H9 (cell line): Measurements from ENCODE around the gene F11R. TPM values are rescaled to one million over a fixed set of nuclear protein-coding genes. Genes with fewer than 3 reads are reported as not detected.
A peak's percentile ranks its signal among the peaks of the same experiment; 100 is the strongest.

ENCODE experiments used
- DNase-seq: peaks from one replicate; pipeline ENCODE4 v3.0.0-alpha.2; 2017
- H2AFZ ChIP-seq: one replicate; pipeline ENCODE4 v1.6.1; 2013; ENCODE audit warnings: mild to moderate bottlenecking, low read length, control low read depth, moderate library complexity
- H2AK5ac ChIP-seq: 2 replicates; pipeline ENCODE4 v1.6.1; 2013; ENCODE audit warnings: low read length, control low read depth, mixed read lengths; ENCODE audit not compliant: insufficient read length
- H2BK120ac ChIP-seq: one replicate; pipeline ENCODE4 v1.6.1; 2013; ENCODE audit warnings: low read depth, mild to moderate bottlenecking, low read length, control low read depth, inconsistent platforms; ENCODE audit not compliant: poor library complexity, severe bottlenecking
- H2BK12ac ChIP-seq: 2 replicates; pipeline ENCODE4 v1.6.1; 2013; ENCODE audit warnings: low read length, control low read depth, mixed read lengths, low read depth; ENCODE audit not compliant: insufficient read length
- H2BK15ac ChIP-seq: 2 replicates; pipeline ENCODE4 v1.6.1; 2013; ENCODE audit warnings: low read depth, low read length, control low read depth
- H2BK20ac ChIP-seq: one replicate; pipeline ENCODE4 v1.6.1; 2013; ENCODE audit warnings: low read depth, mild to moderate bottlenecking, low read length, control low read depth, inconsistent platforms; ENCODE audit not compliant: poor library complexity, severe bottlenecking
- H2BK5ac ChIP-seq: 2 replicates; pipeline ENCODE4 v1.6.1; 2013; ENCODE audit warnings: low read length, control low read depth, mixed read lengths; ENCODE audit not compliant: insufficient read length
- H3K14ac ChIP-seq: 2 replicates; pipeline ENCODE4 v1.6.1; 2013; ENCODE audit warnings: low read length, control low read depth; ENCODE audit not compliant: insufficient read depth
- H3K18ac ChIP-seq: 2 replicates; pipeline ENCODE4 v1.6.1; 2013; ENCODE audit warnings: low read depth, mild to moderate bottlenecking, mixed read lengths, low read length, control low read depth; ENCODE audit not compliant: insufficient read length
- H3K23ac ChIP-seq: 2 replicates; pipeline ENCODE4 v1.6.1; 2013; ENCODE audit warnings: low read length, control low read depth, mixed read lengths, low read depth; ENCODE audit not compliant: insufficient read length
- H3K23me2 ChIP-seq: 2 replicates; pipeline ENCODE4 v1.6.1; 2013; ENCODE audit warnings: low read depth, mild to moderate bottlenecking, mixed read lengths, low read length, control low read depth; ENCODE audit not compliant: insufficient read length, poor library complexity, severe bottlenecking
- H3K27ac ChIP-seq: 2 replicates; pipeline ENCODE4 v1.5.1; 2013; ENCODE audit warnings: low read length, control low read depth, mixed read lengths, low read depth; ENCODE audit not compliant: insufficient read length
- H3K27me3 ChIP-seq: 2 replicates; pipeline ENCODE4 v1.6.1; 2013; ENCODE audit warnings: low read length, control low read depth, inconsistent platforms; ENCODE audit not compliant: insufficient read depth
- H3K4ac ChIP-seq: 2 replicates; pipeline ENCODE4 v1.6.1; 2013; ENCODE audit warnings: low read depth, mild to moderate bottlenecking, control low read depth, inconsistent platforms, low read length, moderate library complexity
- H3K4me1 ChIP-seq: 2 replicates; pipeline ENCODE4 v1.6.1; 2013; ENCODE audit warnings: low read length, control low read depth, inconsistent platforms; ENCODE audit not compliant: insufficient read depth
- H3K4me2 ChIP-seq: 2 replicates; pipeline ENCODE4 v1.6.1; 2013; ENCODE audit warnings: low read length, control low read depth, mixed read lengths; ENCODE audit not compliant: insufficient read length, insufficient read depth
- H3K56ac ChIP-seq: 2 replicates; pipeline ENCODE4 v1.6.1; 2013; ENCODE audit warnings: low read depth, mild to moderate bottlenecking, mixed read lengths, low read length, control low read depth; ENCODE audit not compliant: insufficient read length
- H3K79me1 ChIP-seq: 2 replicates; pipeline ENCODE4 v1.6.1; 2013; ENCODE audit warnings: low read depth, mild to moderate bottlenecking, moderate library complexity, low read length, control low read depth, inconsistent platforms; ENCODE audit not compliant: insufficient read depth, poor library complexity, severe bottlenecking
- H3K79me2 ChIP-seq: 2 replicates; pipeline ENCODE4 v1.6.1; 2013; ENCODE audit warnings: low read length, control low read depth, inconsistent platforms; ENCODE audit not compliant: insufficient read depth
- H3K9ac ChIP-seq: 2 replicates; pipeline ENCODE4 v1.6.1; 2013; ENCODE audit warnings: low read length, control low read depth, mixed read lengths; ENCODE audit not compliant: insufficient read length; ENCODE audit errors: extremely low read depth
- H3K9me3 ChIP-seq: one replicate; pipeline ENCODE4 v1.6.1; 2013; ENCODE audit warnings: low read depth, low read length, inconsistent platforms; ENCODE audit not compliant: control insufficient read depth
- H3T11ph ChIP-seq: one replicate; pipeline ENCODE4 v1.6.1; 2013; ENCODE audit warnings: mild to moderate bottlenecking, low read length, control low read depth, inconsistent platforms
- H4K20me1 ChIP-seq: one replicate; pipeline ENCODE4 v1.6.1; 2013; ENCODE audit not compliant: control insufficient read depth, insufficient read length, insufficient read depth
- H4K5ac ChIP-seq: 2 replicates; pipeline ENCODE4 v1.6.1; 2013; ENCODE audit warnings: low read depth, mild to moderate bottlenecking, mixed read lengths, low read length, control low read depth; ENCODE audit not compliant: insufficient read length
- H4K8ac ChIP-seq: replicated peaks from 2 replicates; pipeline ENCODE4 v1.6.1; 2013; ENCODE audit warnings: low read length, control low read depth, mixed read lengths, low read depth; ENCODE audit not compliant: insufficient read length
- H4K91ac ChIP-seq: 2 replicates; pipeline ENCODE4 v1.6.1; 2013; ENCODE audit warnings: low read depth, mild to moderate bottlenecking, moderate library complexity, mixed read lengths, low read length, control low read depth; ENCODE audit not compliant: insufficient read length
- H3K27ac Mint-ChIP-seq, 3 experiments: 2 replicates in 2 of 3; 3 replicates in 1 of 3; pipeline ENCODE4 v1.8.0; 2020 to 2021; ENCODE audit warnings: mixed read lengths in 3 of 3, mild to moderate bottlenecking in 1 of 3, moderate library complexity in 1 of 3
- H3K27me3 Mint-ChIP-seq: 2 replicates; pipeline ENCODE4 v1.8.0; 2021; ENCODE audit warnings: low read depth, mild to moderate bottlenecking, moderate library complexity, mixed read lengths
- H3K36me3 Mint-ChIP-seq, 3 experiments: 2 replicates in 2 of 3; 3 replicates in 1 of 3; pipeline ENCODE4 v1.8.0; 2020 to 2021; ENCODE audit warnings: low read depth in 3 of 3, mixed read lengths in 3 of 3; ENCODE audit not compliant: insufficient read depth in 1 of 3
- H3K4me1 Mint-ChIP-seq, 2 experiments: 2 replicates each; pipeline ENCODE4 v1.8.0; 2020; ENCODE audit warnings: mixed read lengths in 2 of 2
- H3K4me3 Mint-ChIP-seq, 2 experiments: 2 replicates in 1 of 2; 3 replicates in 1 of 2; pipeline ENCODE4 v1.8.0; 2020 to 2021; ENCODE audit warnings: mild to moderate bottlenecking in 2 of 2, mixed read lengths in 2 of 2, moderate library complexity in 1 of 2
- H3K9me3 Mint-ChIP-seq, 2 experiments: 2 replicates in 1 of 2; 3 replicates in 1 of 2; pipeline ENCODE4 v1.8.0; 2020; ENCODE audit warnings: mild to moderate bottlenecking in 2 of 2, mixed read lengths in 2 of 2, moderate library complexity in 1 of 2
- CTCF ChIP-seq: fragments of 200-600 bp; sonication (generic); conservative IDR thresholded peaks from 3 replicates; pipeline ENCODE4 v1.8.0; 2021; ENCODE audit warnings: antibody characterized with exemption, mild to moderate bottlenecking
- WGBS: extraction: QIAGEN DNeasy Blood & Tissue Kit; methylation state at CpG from one replicate; pipeline ENCODE4 v1.1.7; 2013; ENCODE audit warnings: missing lambda C conversion rate, low lambda C conversion rate, mixed read lengths; ENCODE audit not compliant: insufficient read length; ENCODE audit errors: extremely low coverage; 5-methylcytosine and 5-hydroxymethylcytosine counted together
- total RNA-seq: library from RNA; stranded (reverse); gene quantifications from 2 replicates; pipeline ENCODE4 v1.2.1, GENCODE V29; 2021

The F11R gene
- total RNA-seq, 1 experiment from 2014 or later = 174 TPM

GRCh38 chr1:160997323-160998038 is 23.5 kb downstream of the F11R start:
- H4K20me1 ChIP-seq = peaks cover 3% of the 10 kb centered on the region
- no peaks in the 10 kb centered on the region for H3K27me3 ChIP-seq
- no peak overlapping the region for H4K8ac ChIP-seq
- TF ChIP-seq CTCF = peak; percentile 69
- H3K9ac ChIP-seq = no peak overlapping the region
- no peak overlapping the region for H3K14ac ChIP-seq
- no peak overlapping the region for H2AK5ac ChIP-seq
- no peak overlapping the region for H2BK5ac ChIP-seq
- Mint-ChIP-seq H3K4me1 (peaks cover 3% of the 10 kb centered on the region in 2 experiments; a peak in 1 of 4 replicates), H3K9me3 (no peaks in the 10 kb centered on the region), H3K36me3 (peaks cover 31 to 76% (median 72%) of the 10 kb centered on the region in 3 experiments; a peak in 6 of 7 replicates), H3K27me3 (no peaks in the 10 kb centered on the region), H3K27ac (peak overlapping the region in 2 of 3 experiments; percentile 11 to 82; a peak in 3 of 7 replicates), H3K4me3 (no peak overlapping the region)
- H2BK12ac ChIP-seq = no peak overlapping the region
- no peaks in the 10 kb centered on the region for H3K23me2 ChIP-seq
- no peak overlapping the region for H4K91ac ChIP-seq
- H2BK20ac ChIP-seq = no peak overlapping the region
- no CpG with 5 or more reads among the region's 1 CpG for WGBS
- no peak overlapping the region for H4K5ac ChIP-seq
- no peak overlapping the region for H3K4ac ChIP-seq
- no peak overlapping the region for H3K18ac ChIP-seq
- no peak overlapping the region for H3K4me2 ChIP-seq
- H3K79me1 ChIP-seq = no peaks in the 10 kb centered on the region
- H2BK120ac ChIP-seq = no peak overlapping the region
- H3K56ac ChIP-seq = no peak overlapping the region
- no peaks in the 10 kb centered on the region for H3K4me1 ChIP-seq
- H2AFZ ChIP-seq = no peak overlapping the region
- DNase-seq = peak; percentile 73
- no peaks in the 10 kb centered on the region for H3K79me2 ChIP-seq
- no peaks in the 10 kb centered on the region for H3K9me3 ChIP-seq
- H3K27ac ChIP-seq = no peak overlapping the region
- no peak overlapping the region for H3K23ac ChIP-seq
- H2BK15ac ChIP-seq = no peak overlapping the region
- H3T11ph ChIP-seq = no peak overlapping the region
